GM12873 (cell line): ENCODE results near the gene RPL18.

Experiments
- CTCF ChIP-seq: IDR thresholded peaks from 2 replicates; pipeline ENCODE4 v1.5.1; 2012; ENCODE audit warnings: low read depth, mild to moderate bottlenecking, moderate library complexity, low read length, control low read depth; ENCODE audit not compliant: insufficient read depth; ENCODE audit errors: missing control alignments

The RPL18 gene

GRCh38 chr19:48613852-48614435 lies 5.0 kb downstream of the RPL18 start:
- no peak for TF ChIP-seq CTCF

GRCh38 chr19:48613024-48613851 lies 5.7 kb downstream of the RPL18 start:
- no peak for TF ChIP-seq CTCF

GRCh38 chr19:48611872-48612271 lies 7.1 kb downstream of the RPL18 start:
- no peak for TF ChIP-seq CTCF

- TF ChIP-seq CTCF, result no peak
Measured at GRCh38 chr19:48609571-48610108, 9.3 kb downstream of the RPL18 start.

GRCh38 chr19:48608798-48609263 lies 10.1 kb downstream of the RPL18 start:
- TF ChIP-seq CTCF, result peak; percentile 86

GRCh38 chr19:48607359-48607755 lies 11.6 kb downstream of the RPL18 start:
- TF ChIP-seq CTCF, result no peak
